ENCODE results near the gene FSTL4. TPM values are rescaled to one million over a fixed set of nuclear protein-coding genes. Genes with fewer than 3 reads are reported as not detected.

Gene FSTL4
- total RNA-seq, 4 donors from 2014 or later: 0.33 to 0.78 (median 0.34) TPM; not detected in 1

- no peaks in the 10 kb centered on the region for H3K36me3 ChIP-seq
- no peaks in the 10 kb centered on the region for H3K27me3 ChIP-seq
- DNase-seq (ENCODE audit: extremely low spot score): no peak
- no peak for TF ChIP-seq EP300 (IDR thresholded peaks at IDR 0.05)
- no peak for TF ChIP-seq CTCF (IDR thresholded peaks at IDR 0.05)
- no peak for TF ChIP-seq POLR2A (IDR thresholded peaks at IDR 0.05; ENCODE audit: low read depth)
- TF ChIP-seq POLR2AphosphoS5 (IDR thresholded peaks at IDR 0.05): no peak
- no peak overlapping the region for H3K4me3 ChIP-seq
- WGBS: 95% methylated on average over 16 of the region's 16 CpGs
- intact Hi-C loops (cut with DNase I): no loop called here
- no peaks in the 10 kb centered on the region for H3K4me1 ChIP-seq
- H3K9me3 ChIP-seq: no peaks in the 10 kb centered on the region
- H3K27ac ChIP-seq (replicated peaks in 1 of 4): no peak overlapping the region
These were observed 340.0 kb downstream of the FSTL4 start for GRCh38 chr5:133272345-133272744.

DNA sequence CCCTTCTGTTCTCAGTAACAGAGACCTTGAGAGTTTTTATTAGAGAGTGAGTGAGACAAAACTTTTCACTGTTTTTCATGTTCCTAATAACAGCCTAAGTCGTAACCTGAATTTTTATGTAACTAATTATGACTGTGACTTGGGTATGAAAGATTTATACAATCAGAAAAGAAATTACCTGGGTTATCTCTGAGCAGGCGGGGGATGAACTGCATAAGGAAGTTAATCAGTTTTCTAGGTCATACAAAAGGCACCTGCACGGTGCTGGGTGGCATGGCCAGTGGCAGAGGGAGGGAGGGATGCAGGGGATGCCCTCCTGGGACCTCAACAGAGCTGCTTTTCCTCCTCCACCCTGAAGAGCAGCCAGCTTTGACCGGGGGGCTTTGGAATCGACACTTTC is 340.7 kb downstream of the FSTL4 start:
- no peak overlapping the region for H3K4me3 ChIP-seq
- no peaks in the 10 kb centered on the region for H3K4me1 ChIP-seq
- 81% methylated on average over 5 of the region's 5 CpGs for WGBS
- no peak overlapping the region for H3K27ac ChIP-seq (replicated peaks in 1 of 4)
- intact Hi-C loops (cut with DNase I): no loop called here
- TF ChIP-seq POLR2AphosphoS5 (IDR thresholded peaks at IDR 0.05) (no peak), CTCF (IDR thresholded peaks at IDR 0.05) (no peak), POLR2A (IDR thresholded peaks at IDR 0.05; ENCODE audit: low read depth) (no peak), EP300 (IDR thresholded peaks at IDR 0.05) (no peak)
- H3K27me3 ChIP-seq: peaks cover 0 to 2% (median 0%) of the 10 kb centered on the region in 4 donors
- no peaks in the 10 kb centered on the region for H3K36me3 ChIP-seq
- H3K9me3 ChIP-seq: no peaks in the 10 kb centered on the region
- DNase-seq (ENCODE audit: extremely low spot score): no peak

DNA sequence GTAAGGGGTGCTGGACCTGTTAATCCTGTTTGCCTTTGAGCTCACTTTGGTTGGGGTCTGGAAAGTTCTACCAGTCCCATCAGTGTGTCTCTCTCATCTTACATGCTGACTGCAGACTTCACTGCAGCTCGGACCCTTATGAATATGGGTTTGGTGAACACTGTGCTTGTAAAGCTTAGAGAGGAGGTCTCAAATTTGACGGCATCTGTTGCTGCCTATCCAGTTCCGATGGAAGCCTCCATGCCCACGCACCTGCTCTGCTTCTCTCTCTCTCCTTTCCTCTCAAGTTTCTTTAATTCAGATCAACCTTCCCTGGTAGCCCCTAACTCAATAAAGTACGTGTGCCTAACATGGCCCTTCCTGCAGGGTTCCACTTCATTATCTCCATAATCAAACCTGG is 342.6 kb downstream of the FSTL4 start:
- H3K4me3 ChIP-seq: no peak overlapping the region
- no peak for TF ChIP-seq EP300 (IDR thresholded peaks at IDR 0.05)
- TF ChIP-seq POLR2A (IDR thresholded peaks at IDR 0.05; ENCODE audit: low read depth): no peak
- TF ChIP-seq POLR2AphosphoS5 (IDR thresholded peaks at IDR 0.05): no peak
- no peak for TF ChIP-seq CTCF (IDR thresholded peaks at IDR 0.05)
- no peak for DNase-seq (ENCODE audit: extremely low spot score)
- H3K27ac ChIP-seq (replicated peaks in 1 of 4): no peak overlapping the region
- no peaks in the 10 kb centered on the region for H3K4me1 ChIP-seq
- H3K27me3 ChIP-seq: peaks cover 0 to 20% (median 0%) of the 10 kb centered on the region in 4 donors
- WGBS: 87% methylated on average over 5 of the region's 5 CpGs
- H3K36me3 ChIP-seq: no peaks in the 10 kb centered on the region
- H3K9me3 ChIP-seq: no peaks in the 10 kb centered on the region
- intact Hi-C loops (cut with DNase I): no loop called here

DNA sequence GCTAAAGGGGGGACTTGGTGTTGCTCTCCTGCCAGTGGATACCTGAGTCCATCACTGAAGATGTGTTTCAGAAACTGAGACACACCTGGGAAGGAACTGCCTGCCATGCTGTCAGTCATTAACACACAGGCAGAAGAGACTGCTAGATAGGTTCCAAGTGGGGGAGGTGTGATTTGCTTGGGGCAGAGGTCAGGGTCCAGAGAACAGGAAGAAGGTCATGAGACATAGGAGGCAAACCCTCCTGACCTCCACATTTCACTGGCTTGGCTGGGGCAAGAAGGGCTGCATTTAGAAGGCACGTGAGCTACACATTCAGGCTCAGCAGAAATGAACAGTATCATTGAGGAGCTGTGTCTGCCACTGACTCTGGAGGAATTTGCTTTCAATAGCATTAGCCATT is 344.7 kb downstream of the FSTL4 start:
- Histone ChIP-seq H3K27me3 (peaks cover 0 to 26% (median 0%) of the 10 kb centered on the region in 4 donors), H3K36me3 (no peaks in the 10 kb centered on the region), H3K27ac (replicated peaks in 1 of 4) (no peak overlapping the region), H3K4me3 (no peak overlapping the region), H3K9me3 (no peaks in the 10 kb centered on the region), H3K4me1 (no peaks in the 10 kb centered on the region)
- intact Hi-C loops (cut with DNase I): no loop called here
- DNase-seq (ENCODE audit: extremely low spot score): no peak
- TF ChIP-seq POLR2A (IDR thresholded peaks at IDR 0.05; ENCODE audit: low read depth) (no peak), EP300 (IDR thresholded peaks at IDR 0.05) (no peak), POLR2AphosphoS5 (IDR thresholded peaks at IDR 0.05) (no peak)
- WGBS: 70% methylated on average over 1 of the region's 1 CpG

DNA sequence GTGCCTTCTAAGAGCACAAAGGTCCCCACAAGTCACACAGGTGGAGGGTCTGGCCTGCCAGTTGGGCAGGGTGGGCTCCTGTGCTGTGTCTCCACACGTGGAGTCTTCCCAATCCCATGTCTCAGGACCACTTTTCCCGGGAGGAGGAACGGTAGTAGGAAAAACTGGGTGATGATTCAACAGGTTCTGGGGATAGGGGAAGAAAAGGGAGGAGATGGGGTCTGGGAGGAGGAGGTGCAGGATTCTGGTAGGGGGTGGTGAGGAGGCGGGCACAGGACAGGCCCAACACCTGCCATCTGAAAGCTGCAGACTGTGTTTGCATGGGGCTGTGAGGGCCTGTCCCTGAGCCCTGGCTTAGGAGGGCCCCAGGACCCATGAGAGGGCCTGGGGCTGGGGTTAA is 345.4 kb downstream of the FSTL4 start:
- Histone ChIP-seq H3K36me3 (no peaks in the 10 kb centered on the region), H3K4me1 (no peaks in the 10 kb centered on the region), H3K9me3 (no peaks in the 10 kb centered on the region), H3K4me3 (no peak overlapping the region), H3K27ac (replicated peaks in 1 of 4) (no peak overlapping the region), H3K27me3 (peaks cover 0 to 26% (median 0%) of the 10 kb centered on the region in 4 donors)
- WGBS: 93% methylated on average over 4 of the region's 4 CpGs
- TF ChIP-seq CTCF (IDR thresholded peaks at IDR 0.05) (no peak), POLR2AphosphoS5 (IDR thresholded peaks at IDR 0.05) (no peak), POLR2A (IDR thresholded peaks at IDR 0.05; ENCODE audit: low read depth) (no peak), EP300 (IDR thresholded peaks at IDR 0.05) (no peak)
- intact Hi-C loops (cut with DNase I): no loop called here
- no peak for DNase-seq (ENCODE audit: extremely low spot score)
